H1 (cell line): ENCODE measurements around the gene SCGB2B2. TPM values are rescaled to one million over a fixed set of nuclear protein-coding genes. Genes with fewer than 3 reads are reported as not detected.

ENCODE experiments used
- CTCF ChIA-PET: fragments of 300-600 bp; sonication (Branson Sonifier 250); formaldehyde crosslinking; loops from one replicate; lab custom pipeline; 2021; ENCODE audit not compliant: partially characterized antibody; lab: Charles Lee
- POLR2A ChIA-PET: fragments of 300-600 bp; sonication (Branson Sonifier 250); formaldehyde crosslinking; loops from one replicate; lab custom pipeline; 2021; ENCODE audit warnings: inconsistent platforms; ENCODE audit not compliant: partially characterized antibody; lab: Charles Lee
- DNase-seq, 2 experiments: peaks; one replicate each; pipeline versions ENCODE4 v3.0.0 to v3.0.0-alpha.2; 2010 to 2022; ENCODE audit warnings: low spot score in 2 of 2, low read depth in 1 of 2, mixed read lengths in 1 of 2
- FAIRE-seq: peaks from 2 replicates; lab custom pipeline; 2011; peaks lifted over from hg19 to GRCh38; lab: Jason Lieb, UNC
- H2AFZ ChIP-seq: 2 replicates; pipeline ENCODE4 v1.8.1; 2012; ENCODE audit warnings: low read length, inconsistent platforms
- H2AK5ac ChIP-seq: 2 replicates; pipeline ENCODE4 v1.6.1; 2013; ENCODE audit warnings: low read depth, low read length
- H2BK120ac ChIP-seq: replicated peaks from 2 replicates; pipeline ENCODE3; 2013; ENCODE audit warnings: low read depth, low read length, inconsistent platforms
- H2BK12ac ChIP-seq: 2 replicates; pipeline ENCODE4 v1.6.1; 2013; ENCODE audit warnings: low read depth, low read length
- H2BK15ac ChIP-seq: 2 replicates; pipeline ENCODE4 v1.6.1; 2013; ENCODE audit warnings: low read length
- H2BK20ac ChIP-seq: 2 replicates; pipeline ENCODE4 v1.6.1; 2013; ENCODE audit warnings: low read length
- H2BK5ac ChIP-seq: 2 replicates; pipeline ENCODE4 v1.6.1; 2013; ENCODE audit warnings: low read depth, low read length
- H3K14ac ChIP-seq: 2 replicates; pipeline ENCODE4 v1.6.1; 2013; ENCODE audit warnings: inconsistent platforms; ENCODE audit not compliant: insufficient read length
- H3K18ac ChIP-seq: 2 replicates; pipeline ENCODE4 v1.6.1; 2013; ENCODE audit warnings: low read length; ENCODE audit errors: extremely low read depth
- H3K23ac ChIP-seq: 2 replicates; pipeline ENCODE4 v1.6.1; 2013; ENCODE audit warnings: inconsistent platforms; ENCODE audit not compliant: insufficient read length
- H3K23me2 ChIP-seq: 2 replicates; pipeline ENCODE4 v1.6.1; 2013; ENCODE audit warnings: low read depth, low read length
- H3K27ac ChIP-seq: 2 replicates; pipeline ENCODE4 v1.6.1; 2011; ENCODE audit warnings: low read depth, low read length, inconsistent platforms
- H3K27me3 ChIP-seq, 4 experiments: replicated peaks in 1 of 4; 1 replicate in 1 of 4; 2 replicates in 3 of 4; pipeline versions ENCODE4 v1.6.1 to v1.8.1; 2011 to 2013; ENCODE audit warnings: low read length in 3 of 4, mild to moderate bottlenecking in 3 of 4, inconsistent platforms in 2 of 4, mixed read lengths in 2 of 4, moderate library complexity in 1 of 4; ENCODE audit not compliant: control insufficient read depth in 3 of 4, insufficient read depth in 3 of 4; ENCODE audit errors: extremely low read depth in 1 of 4
- H3K36me3 ChIP-seq, 4 experiments: 2 replicates each; pipeline versions ENCODE4 v1.6.1 to v1.8.1; 2011 to 2013; ENCODE audit warnings: mild to moderate bottlenecking in 4 of 4, low read length in 3 of 4, moderate library complexity in 2 of 4, control low read depth in 1 of 4, inconsistent platforms in 1 of 4; ENCODE audit not compliant: insufficient read depth in 4 of 4, control insufficient read depth in 2 of 4
- H3K4ac ChIP-seq: replicated peaks from 2 replicates; pipeline ENCODE3; 2013; ENCODE audit warnings: low read length, low read depth, mixed read lengths, inconsistent platforms; ENCODE audit not compliant: insufficient read length
- H3K4me1 ChIP-seq, 4 experiments: replicated peaks in 1 of 4; 1 replicate in 1 of 4; 2 replicates in 3 of 4; pipeline versions ENCODE4 v1.6.1 to v1.8.1; 2011 to 2013; ENCODE audit warnings: low read length in 3 of 4, inconsistent platforms in 2 of 4, mixed read lengths in 1 of 4; ENCODE audit not compliant: insufficient read depth in 4 of 4, control insufficient read depth in 3 of 4
- H3K4me2 ChIP-seq, 2 experiments: 2 replicates each; pipeline versions ENCODE4 v1.6.1 to v1.8.1; 2011 to 2013; ENCODE audit warnings: low read depth in 2 of 2, low read length in 2 of 2, control low read depth in 1 of 2, inconsistent platforms in 1 of 2, mild to moderate bottlenecking in 1 of 2; ENCODE audit not compliant: insufficient read depth in 1 of 2
- H3K4me3 ChIP-seq, 4 experiments: fragments of 200-600, 300-600 bp in 1 of 4; sonication (generic), shearing (Covaris generic), sonication (Bioruptor Twin) in 1 of 4; 2 replicates each; pipeline versions ENCODE4 v1.5.1 to v1.8.1; 2011 to 2016; ENCODE audit warnings: low read length in 4 of 4, low read depth in 3 of 4, control low read depth in 2 of 4, inconsistent platforms in 2 of 4, mild to moderate bottlenecking in 2 of 4, mixed read lengths in 1 of 4, moderate library complexity in 1 of 4; ENCODE audit not compliant: insufficient read depth in 2 of 4; ENCODE audit errors: extremely low read depth in 1 of 4
- H3K56ac ChIP-seq: replicated peaks from 2 replicates; pipeline ENCODE3; 2013; ENCODE audit warnings: low read depth, mild to moderate bottlenecking, mixed read lengths, low read length, inconsistent platforms; ENCODE audit not compliant: insufficient read length
- H3K79me1 ChIP-seq: 2 replicates; pipeline ENCODE4 v1.6.1; 2013; ENCODE audit warnings: low read depth, low read length, control low read depth
- H3K79me2 ChIP-seq, 2 experiments: 2 replicates each; pipeline versions ENCODE4 v1.6.1 to v1.8.1; 2012 to 2013; ENCODE audit warnings: low read length in 2 of 2, mild to moderate bottlenecking in 2 of 2, inconsistent platforms in 1 of 2; ENCODE audit not compliant: insufficient read depth in 2 of 2, control insufficient read depth in 1 of 2
- H3K9ac ChIP-seq, 4 experiments: replicated peaks in 1 of 4; 1 replicate in 1 of 4; 2 replicates in 3 of 4; pipeline versions ENCODE4 v1.6.1 to v1.8.1; 2011 to 2013; ENCODE audit warnings: low read depth in 3 of 4, low read length in 3 of 4, control low read depth in 2 of 4, mild to moderate bottlenecking in 2 of 4, moderate library complexity in 2 of 4, inconsistent platforms in 1 of 4; ENCODE audit errors: extremely low read depth in 1 of 4
- H3K9me3 ChIP-seq, 2 experiments: 2 replicates each; pipeline versions ENCODE4 v1.6.1 to v1.8.1; 2012 to 2013; ENCODE audit warnings: mild to moderate bottlenecking in 2 of 2, moderate library complexity in 2 of 2, control low read depth in 1 of 2, inconsistent platforms in 1 of 2, low read depth in 1 of 2, low read length in 1 of 2, mixed read lengths in 1 of 2; ENCODE audit not compliant: insufficient read depth in 2 of 2
- H4K20me1 ChIP-seq, 2 experiments: replicated peaks in 1 of 2; 2 replicates each; pipeline versions ENCODE3 to v1.8.1; 2011 to 2013; ENCODE audit warnings: inconsistent platforms in 2 of 2, low read length in 2 of 2, mild to moderate bottlenecking in 1 of 2; ENCODE audit not compliant: insufficient read depth in 2 of 2, control insufficient read depth in 1 of 2
- H4K5ac ChIP-seq: 2 replicates; pipeline ENCODE4 v1.6.1; 2013; ENCODE audit warnings: low read length, low read depth, mixed read lengths, inconsistent platforms; ENCODE audit not compliant: insufficient read length
- H4K8ac ChIP-seq: 2 replicates; pipeline ENCODE4 v1.8.0; 2013; ENCODE audit warnings: mild to moderate bottlenecking, moderate library complexity, low read length, inconsistent platforms; ENCODE audit not compliant: insufficient read depth; ENCODE audit errors: extremely low read depth
- H4K91ac ChIP-seq: replicated peaks from 2 replicates; pipeline ENCODE3; 2013; ENCODE audit warnings: low read length, mixed read lengths, inconsistent platforms; ENCODE audit not compliant: insufficient read length
- ATF3 ChIP-seq: IDR thresholded peaks from 2 replicates; pipeline ENCODE4 v1.6.1; 2011; ENCODE audit warnings: low read depth, mild to moderate bottlenecking, low read length; ENCODE audit not compliant: insufficient read depth
- BACH1 ChIP-seq: IDR thresholded peaks from 2 replicates; pipeline ENCODE4 v1.6.1; 2012; ENCODE audit warnings: low read length, improper control_type of control experiment
- CHD2 ChIP-seq: IDR thresholded peaks from 2 replicates; pipeline ENCODE4 v1.6.1; 2012; ENCODE audit warnings: low read length, improper control_type of control experiment
- EP300 ChIP-seq, 2 experiments: IDR thresholded peaks; 1 replicate in 1 of 2; 2 replicates in 1 of 2; pipeline ENCODE4 v1.6.1; 2011 to 2012; ENCODE audit warnings: low read depth in 2 of 2, low read length in 2 of 2, mild to moderate bottlenecking in 2 of 2, borderline replicate concordance in 1 of 2, inconsistent platforms in 1 of 2, moderate library complexity in 1 of 2
- EZH2 ChIP-seq: fragments of 200-600 bp; sonication (generic); IDR thresholded peaks from 2 replicates; pipeline ENCODE4 v1.7.1; 2012; ENCODE audit warnings: low read depth, mild to moderate bottlenecking, moderate library complexity, low read length, inconsistent platforms; ENCODE audit not compliant: severe bottlenecking
- KDM1A ChIP-seq: fragments of 200-600, 300-600 bp; sonication (generic); IDR thresholded peaks from 2 replicates; pipeline ENCODE4 v1.7.1; 2016; ENCODE audit warnings: mild to moderate bottlenecking, low read length, borderline replicate concordance
- RAD21 ChIP-seq, 2 experiments: IDR thresholded peaks in 1 of 2; conservative IDR thresholded peaks in 1 of 2; 2 replicates each; pipeline ENCODE4 v1.6.1; 2011; ENCODE audit warnings: low read depth in 2 of 2, low read length in 2 of 2, improper control_type of control experiment in 1 of 2, inconsistent platforms in 1 of 2, mild to moderate bottlenecking in 1 of 2, moderate library complexity in 1 of 2
- RNF2 ChIP-seq: fragments of 200-900, 300-1000 bp; sonication (generic); IDR thresholded peaks from 2 replicates; pipeline ENCODE4 v1.7.1; 2016; ENCODE audit warnings: borderline replicate concordance, low read depth, mild to moderate bottlenecking, antibody characterized with exemption, low read length; ENCODE audit not compliant: poor library complexity, severe bottlenecking; ENCODE audit errors: missing control alignments
- SIN3A ChIP-seq, 2 experiments: IDR thresholded peaks in 1 of 2; conservative IDR thresholded peaks in 1 of 2; 2 replicates each; pipeline ENCODE4 v1.6.1; 2011 to 2012; ENCODE audit warnings: low read length in 2 of 2, improper control_type of control experiment in 1 of 2, low read depth in 1 of 2, mild to moderate bottlenecking in 1 of 2
- WGBS, 2 experiments: shearing (Covaris generic) in 1 of 2; methylation state at CpG; one replicate each; pipeline versions ENCODE4 v1.1.6 to v1.1.7; 2013 to 2015; ENCODE audit warnings: low lambda C conversion rate in 2 of 2, mixed read lengths in 2 of 2, inconsistent platforms in 1 of 2, low coverage in 1 of 2, missing lambda C conversion rate in 1 of 2; ENCODE audit not compliant: insufficient replicate concordance in 2 of 2, insufficient coverage in 1 of 2, insufficient read length in 1 of 2; ENCODE audit errors: extremely low coverage in 1 of 2, missing lambda C conversion rate in 1 of 2; 5-methylcytosine and 5-hydroxymethylcytosine counted together
- polyA plus RNA-seq, 7 experiments: library from polyadenylated mRNA; depleted of rRNA in 3 of 7; stranded (reverse) in 5 of 7; unstranded in 2 of 7; fragments of >200 nt in 5 of 7; fragments of 200-250 nt in 2 of 7; gene quantifications; 1 replicate in 5 of 7; 2 replicates in 1 of 7; 4 replicates in 1 of 7; pipeline versions ENCODE4 v1.2.1 to v1.2.3, GENCODE V29; 2011 to 2013; ENCODE audit warnings: missing spikeins in 2 of 7, mixed read lengths in 2 of 7
- total RNA-seq: library from RNA; stranded (reverse); fragmentation: NEBNext Ultra II Directional; extraction: Animal tissue kit (Norgen Biotek cat#: 25700); gene quantifications from 2 replicates; pipeline ENCODE4 v1.2.1, GENCODE V29; 2021

SCGB2B2 gene
- total and polyA plus RNA-seq, 2 of the 8 experiments (the other 6 are each of a cell fraction or from before 2014, with no cell fraction given): 0.09 TPM; not detected in 1

- Histone ChIP-seq H3K27ac (no peak overlapping the region), H3K4me3 (no peak overlapping the region), H2AFZ (no peak overlapping the region), H2AK5ac (no peak overlapping the region), H2BK12ac (no peak overlapping the region), H2BK120ac (no peak overlapping the region), H3K79me2 (no peaks in the 10 kb centered on the region), H4K20me1 (no peaks in the 10 kb centered on the region), H4K8ac (no peak overlapping the region), H3K4me1 (no peaks in the 10 kb centered on the region), H3K36me3 (peaks cover under 1 to 39% (median 22%) of the 10 kb centered on the region in 4 experiments; a peak in 6 of 8 replicates), H3K9me3 (peaks cover 38 to 43% of the 10 kb centered on the region in 2 experiments), H3K14ac (no peak overlapping the region), H3K79me1 (no peaks in the 10 kb centered on the region), H4K91ac (no peak overlapping the region), H2BK20ac (no peak overlapping the region), H2BK15ac (no peak overlapping the region), H3K27me3 (peaks cover 0 to 2% (median 0%) of the 10 kb centered on the region in 4 experiments; a peak in 1 of 7 replicates), H3K23ac (no peak overlapping the region), H3K18ac (no peak overlapping the region), H3K9ac (no peak overlapping the region), H2BK5ac (no peak overlapping the region), H3K56ac (no peak overlapping the region), H3K23me2 (no peaks in the 10 kb centered on the region; the same call in 1 of the 2 replicates), H3K4ac (no peak overlapping the region), H4K5ac (no peak overlapping the region), H3K4me2 (no peak overlapping the region)
- 88% methylated on average over 5 of the region's 5 CpGs; no CpG with 5 or more reads in 1 of the 2 experiments for WGBS, 2 experiments
- no peak for FAIRE-seq
- DNase-seq: no peak
- ChIA-PET CTCF (interaction anchor here (0.6 kb wide), 1 partner anchor 75 kb away, joined by 3 read pairs; no protein-coding TSS in a partner anchor), POLR2A (interaction anchor here (1.5 kb wide), 1 partner anchor 9 kb away, joined by 8 read pairs; the partner anchor contains the start of gene ZNF302)
- no peak for TF ChIP-seq EZH2
- TF ChIP-seq ATF3: no peak
- TF ChIP-seq SIN3A (conservative IDR thresholded peaks at IDR 0.05 in 1 of 2, IDR thresholded peaks at IDR 0.05 in 1 of 2; ENCODE audit: low read depth in 1 of 2, low read length in 2 of 2): no peak
- no peak for TF ChIP-seq KDM1A
- TF ChIP-seq EP300 (IDR thresholded peaks at IDR 0.05; ENCODE audit: borderline replicate concordance in 1 of 2, low read depth in 2 of 2, low read length in 2 of 2): no peak
- TF ChIP-seq CHD2: no peak
- no peak for TF ChIP-seq RNF2
- TF ChIP-seq RAD21 (IDR thresholded peaks at IDR 0.05 in 1 of 2, conservative IDR thresholded peaks at IDR 0.05 in 1 of 2; ENCODE audit: low read depth in 2 of 2, low read length in 2 of 2): no peak
- TF ChIP-seq BACH1: no peak
These were observed 9.5 kb upstream of the SCGB2B2 start for GRCh38 chr19:34686455-34686854.
